ENCODE data around the gene PDXP.

DNA sequence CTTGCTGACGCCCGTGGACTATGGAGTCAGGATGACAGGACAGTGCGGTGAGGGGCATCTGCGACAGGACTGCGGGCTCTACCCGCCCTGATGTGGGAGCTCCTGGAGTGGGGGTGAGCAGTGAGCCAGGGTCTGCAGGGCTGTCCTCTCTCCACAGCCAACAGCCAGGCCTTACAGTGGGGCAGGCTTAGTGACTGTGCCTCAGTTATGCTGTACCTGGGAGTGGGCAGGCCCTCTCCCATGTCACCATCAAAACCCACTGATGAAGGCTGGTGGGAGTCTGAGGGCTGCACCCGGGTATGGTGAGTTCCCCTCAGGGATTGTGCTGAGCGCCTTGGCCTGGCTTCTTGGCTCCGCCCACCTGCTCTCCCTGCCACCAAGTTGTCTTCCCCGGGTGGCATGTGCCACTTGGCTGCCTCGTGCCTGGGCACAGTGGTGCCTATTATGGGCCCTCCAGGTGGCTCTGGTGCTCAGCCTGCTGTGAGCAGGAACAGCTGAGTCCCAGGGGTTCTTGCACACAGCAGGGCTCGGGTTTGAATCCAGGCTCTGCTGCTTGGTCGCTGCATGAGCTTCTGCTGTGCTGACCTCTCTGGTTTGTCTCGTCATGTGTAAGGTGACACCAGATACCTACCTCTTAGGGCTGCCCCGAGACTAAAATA is 34.2 kb downstream of the PDXP start:
- no peak for TF ChIP-seq KAT7 (CRISPR knock-in tag; IDR thresholded peaks at IDR 0.05; ENCODE audit: borderline replicate concordance)
- no peak for TF ChIP-seq ZNF232 (CRISPR knock-in tag; IDR thresholded peaks at IDR 0.05)
- TF ChIP-seq, protein P1, sequence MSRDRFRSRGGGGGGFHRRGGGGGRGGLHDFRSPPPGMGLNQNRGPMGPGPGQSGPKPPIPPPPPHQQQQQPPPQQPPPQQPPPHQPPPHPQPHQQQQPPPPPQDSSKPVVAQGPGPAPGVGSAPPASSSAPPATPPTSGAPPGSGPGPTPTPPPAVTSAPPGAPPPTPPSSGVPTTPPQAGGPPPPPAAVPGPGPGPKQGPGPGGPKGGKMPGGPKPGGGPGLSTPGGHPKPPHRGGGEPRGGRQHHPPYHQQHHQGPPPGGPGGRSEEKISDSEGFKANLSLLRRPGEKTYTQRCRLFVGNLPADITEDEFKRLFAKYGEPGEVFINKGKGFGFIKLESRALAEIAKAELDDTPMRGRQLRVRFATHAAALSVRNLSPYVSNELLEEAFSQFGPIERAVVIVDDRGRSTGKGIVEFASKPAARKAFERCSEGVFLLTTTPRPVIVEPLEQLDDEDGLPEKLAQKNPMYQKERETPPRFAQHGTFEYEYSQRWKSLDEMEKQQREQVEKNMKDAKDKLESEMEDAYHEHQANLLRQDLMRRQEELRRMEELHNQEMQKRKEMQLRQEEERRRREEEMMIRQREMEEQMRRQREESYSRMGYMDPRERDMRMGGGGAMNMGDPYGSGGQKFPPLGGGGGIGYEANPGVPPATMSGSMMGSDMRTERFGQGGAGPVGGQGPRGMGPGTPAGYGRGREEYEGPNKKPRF (IDR thresholded peaks at IDR 0.05; ENCODE audit: low read depth, low read length): no peak
